SK-N-MC (cell line): ENCODE measurements around the gene GDF7.

Source experiments
- DNase-seq: peaks from one replicate; pipeline ENCODE4 v3.0.0-alpha.2; 2011; ENCODE audit warnings: low read depth, low spot score
- H3K27ac ChIP-seq: fragments of 200-600 bp; sonication (generic); 2 replicates; pipeline ENCODE4 v1.5.1; 2016; ENCODE audit warnings: mixed run types
- H3K36me3 ChIP-seq: fragments of 200-600 bp; sonication (generic); 2 replicates; pipeline ENCODE4 v1.6.1; 2017; ENCODE audit warnings: antibody characterized with exemption, low read length, mixed read lengths; ENCODE audit not compliant: insufficient read depth
- H3K4me3 ChIP-seq: fragments of 200-600 bp; sonication (generic); 2 replicates; pipeline ENCODE4 v1.5.1; 2016
- H3K9ac ChIP-seq: fragments of 200-600 bp; sonication (generic); 2 replicates; pipeline ENCODE4 v1.8.0; 2017; ENCODE audit warnings: mixed run types, mixed read lengths; ENCODE audit not compliant: insufficient read length
- H3K9me3 ChIP-seq: fragments of 200-600 bp; sonication (generic); 2 replicates; pipeline ENCODE4 v1.6.1; 2017; ENCODE audit warnings: low read depth, mild to moderate bottlenecking, antibody characterized with exemption, low read length, moderate library complexity, mixed read lengths
- EZH2 ChIP-seq: fragments of 200-600 bp; sonication (generic); IDR thresholded peaks from one replicate; pipeline ENCODE4 v1.6.1; 2017; ENCODE audit warnings: antibody characterized with exemption
- FOXP2 ChIP-seq: optimal IDR thresholded peaks from 2 replicates; pipeline ENCODE3; 2011; ENCODE audit warnings: mild to moderate bottlenecking, moderate library complexity; ENCODE audit not compliant: insufficient read depth; ENCODE audit errors: extremely low read length, control extremely low read depth
- POLR2AphosphoS5 ChIP-seq: IDR thresholded peaks from 2 replicates; pipeline ENCODE4 v1.6.1; 2012; ENCODE audit warnings: mild to moderate bottlenecking, low read depth, low read length, borderline replicate concordance

Gene GDF7

GRCh38 chr2:20632446-20632990 lies 34.4 kb upstream of the GDF7 start:
- Histone ChIP-seq H3K36me3 (no peaks in the 10 kb centered on the region), H3K9ac (no peak overlapping the region), H3K27ac (no peak overlapping the region), H3K9me3 (no peaks in the 10 kb centered on the region), H3K4me3 (no peak overlapping the region)
- no peak for DNase-seq
- TF ChIP-seq EZH2 (no peak), FOXP2 (no peak), POLR2AphosphoS5 (no peak)

- TF ChIP-seq FOXP2 (no peak), POLR2AphosphoS5 (no peak), EZH2 (no peak)
- Histone ChIP-seq H3K4me3 (no peak overlapping the region), H3K9me3 (no peaks in the 10 kb centered on the region), H3K9ac (no peak overlapping the region), H3K27ac (no peak overlapping the region), H3K36me3 (no peaks in the 10 kb centered on the region)
- DNase-seq = no peak
Measured at GRCh38 chr2:20633001-20633400, 33.9 kb upstream of the GDF7 start.

GRCh38 chr2:20633794-20634506 lies 33.0 kb upstream of the GDF7 start:
- no peak overlapping the region for H3K27ac ChIP-seq
- DNase-seq = no peak
- peak overlapping the region; percentile 45 for H3K9ac ChIP-seq
- H3K36me3 ChIP-seq = no peaks in the 10 kb centered on the region
- TF ChIP-seq FOXP2 (no peak), EZH2 (no peak), POLR2AphosphoS5 (no peak)
- no peaks in the 10 kb centered on the region for H3K9me3 ChIP-seq
- no peak overlapping the region; the same call in 1 of the 2 replicates for H3K4me3 ChIP-seq

GRCh38 chr2:20634507-20635112 lies 32.3 kb upstream of the GDF7 start:
- H3K9ac ChIP-seq = peak overlapping the region; percentile 45
- TF ChIP-seq FOXP2 (no peak), EZH2 (no peak), POLR2AphosphoS5 (no peak)
- no peak for DNase-seq
- no peaks in the 10 kb centered on the region for H3K9me3 ChIP-seq
- H3K36me3 ChIP-seq = no peaks in the 10 kb centered on the region
- H3K27ac ChIP-seq = 0 out of 2 replicates have a peak overlapping the region, but pooled peaks have one; percentile 5
- H3K4me3 ChIP-seq = peak overlapping the region; percentile 4; the same call in 1 of the 2 replicates

- no peak for DNase-seq
- H3K9ac ChIP-seq = no peak overlapping the region
- no peaks in the 10 kb centered on the region for H3K9me3 ChIP-seq
- H3K36me3 ChIP-seq = no peaks in the 10 kb centered on the region
- no peak for TF ChIP-seq FOXP2
- TF ChIP-seq EZH2 = no peak
- TF ChIP-seq POLR2AphosphoS5 = no peak
- H3K27ac ChIP-seq = 0 out of 2 replicates have a peak overlapping the region, but pooled peaks have one; percentile 5
- no peak overlapping the region for H3K4me3 ChIP-seq
Measured at GRCh38 chr2:20635113-20635510, 31.8 kb upstream of the GDF7 start.

GRCh38 chr2:20635675-20636584 lies 31.0 kb upstream of the GDF7 start:
- H3K36me3 ChIP-seq = no peaks in the 10 kb centered on the region
- 0 out of 2 replicates have a peak overlapping the region, but pooled peaks have one; percentile 5 for H3K27ac ChIP-seq
- H3K9me3 ChIP-seq = no peaks in the 10 kb centered on the region
- peak overlapping the region; percentile 35; the same call in 1 of the 2 replicates for H3K4me3 ChIP-seq
- H3K9ac ChIP-seq = peak overlapping the region; percentile 16
- no peak for TF ChIP-seq POLR2AphosphoS5
- DNase-seq = no peak

GRCh38 chr2:20637147-20637546 lies 29.8 kb upstream of the GDF7 start:
- TF ChIP-seq EZH2 = no peak
- TF ChIP-seq POLR2AphosphoS5 = no peak
- no peak for TF ChIP-seq FOXP2
- Histone ChIP-seq H3K27ac (no peak overlapping the region), H3K9ac (no peak overlapping the region), H3K4me3 (no peak overlapping the region), H3K9me3 (no peaks in the 10 kb centered on the region), H3K36me3 (no peaks in the 10 kb centered on the region)
- DNase-seq = no peak

GRCh38 chr2:20638014-20638413 lies 28.9 kb upstream of the GDF7 start:
- Histone ChIP-seq H3K9ac (no peak overlapping the region), H3K27ac (no peak overlapping the region), H3K9me3 (no peaks in the 10 kb centered on the region), H3K36me3 (no peaks in the 10 kb centered on the region), H3K4me3 (no peak overlapping the region)
- TF ChIP-seq EZH2 (no peak), FOXP2 (no peak), POLR2AphosphoS5 (no peak)
- no peak for DNase-seq
